Right atrium auricular region (tissue), 2 donors: ENCODE measurements around the gene AMIGO2. TPM values are rescaled to one million over a fixed set of nuclear protein-coding genes. Genes with fewer than 3 reads are reported as not detected.

ENCODE experiments used
- DNase-seq: peaks from one replicate; pipeline ENCODE4 v3.0.0-alpha.2; 2019; ENCODE audit warnings: low spot score
- H3K27ac ChIP-seq, 2 donors: fragments of 200-600 bp; sonication (generic); 1 replicate in 1 of 2; 2 replicates in 1 of 2; pipeline ENCODE4 v1.5.1; 2016 to 2019
- H3K27me3 ChIP-seq, 2 donors: fragments of 200-600 bp; sonication (generic); one replicate each; pipeline versions ENCODE4 v1.5.1 to v1.6.0; 2017 to 2019
- H3K36me3 ChIP-seq: fragments of 200-600 bp; sonication (generic); one replicate; pipeline ENCODE4 v1.5.1; 2016
- H3K4me1 ChIP-seq, 2 donors: fragments of 200-600 bp; sonication (generic); one replicate each; pipeline versions ENCODE4 v1.5.1 to v1.6.0; 2017 to 2019
- H3K4me3 ChIP-seq, 2 donors: fragments of 200-600 bp; sonication (generic); 1 replicate in 1 of 2; 2 replicates in 1 of 2; pipeline ENCODE4 v1.5.1; 2017 to 2019; ENCODE audit warnings: mild to moderate bottlenecking in 1 of 2, moderate library complexity in 1 of 2
- H3K9me3 ChIP-seq, 2 donors: fragments of 200-600 bp; sonication (generic); one replicate each; pipeline ENCODE4 v1.5.1; 2019
- CTCF ChIP-seq, 2 donors: fragments of 200-600 bp; sonication (generic); IDR thresholded peaks; one replicate each; pipeline ENCODE4 v1.5.1; 2019; ENCODE audit warnings: antibody characterized with exemption in 2 of 2
- total RNA-seq, 2 donors: library from RNA; depleted of rRNA; stranded (reverse); fragments of >200 nt; gene quantifications; one replicate each; pipeline ENCODE4 v1.1.0, GENCODE V29; 2016

AMIGO2 gene
- total RNA-seq, 2 donors from 2014 or later: 2.3 to 5.8 TPM

GRCh38 chr12:47102845-47103651 lies 23.3 kb upstream of the AMIGO2 start:
- no peak for DNase-seq
- no peak for TF ChIP-seq CTCF (IDR thresholded peaks at IDR 0.05)
- H3K27ac ChIP-seq: peak overlapping the region in 1 of 2 donors; percentile 9

GRCh38 chr12:47102406-47102805 lies 22.6 kb upstream of the AMIGO2 start:
- no peak overlapping the region for H3K4me3 ChIP-seq
- no peaks in the 10 kb centered on the region for H3K27me3 ChIP-seq
- no peaks in the 10 kb centered on the region for H3K9me3 ChIP-seq
- H3K36me3 ChIP-seq: no peaks in the 10 kb centered on the region
- H3K27ac ChIP-seq: peak overlapping the region in 1 of 2 donors; percentile 9
- DNase-seq: no peak
- no peak for TF ChIP-seq CTCF (IDR thresholded peaks at IDR 0.05)
- no peaks in the 10 kb centered on the region for H3K4me1 ChIP-seq

More at GRCh38 chr12:47102845-47103651, 23.3 kb upstream of the AMIGO2 start:
- H3K4me3 ChIP-seq: no peak overlapping the region
- no peaks in the 10 kb centered on the region for H3K9me3 ChIP-seq
- H3K36me3 ChIP-seq: no peaks in the 10 kb centered on the region
- no peaks in the 10 kb centered on the region for H3K4me1 ChIP-seq
- H3K27me3 ChIP-seq: no peaks in the 10 kb centered on the region

- H3K27ac ChIP-seq: no peak overlapping the region
- no peak for DNase-seq
- no peak overlapping the region for H3K4me3 ChIP-seq
- H3K27me3 ChIP-seq: no peaks in the 10 kb centered on the region
- H3K4me1 ChIP-seq: no peaks in the 10 kb centered on the region
- H3K36me3 ChIP-seq: no peaks in the 10 kb centered on the region
- no peak for TF ChIP-seq CTCF (IDR thresholded peaks at IDR 0.05)
- H3K9me3 ChIP-seq: no peaks in the 10 kb centered on the region
Measured at GRCh38 chr12:47100160-47100559, 20.4 kb upstream of the AMIGO2 start.

GRCh38 chr12:47099610-47100009 lies 19.9 kb upstream of the AMIGO2 start:
- Histone ChIP-seq H3K9me3 (no peaks in the 10 kb centered on the region), H3K36me3 (no peaks in the 10 kb centered on the region), H3K27me3 (no peaks in the 10 kb centered on the region), H3K4me1 (no peaks in the 10 kb centered on the region), H3K4me3 (no peak overlapping the region), H3K27ac (no peak overlapping the region)
- TF ChIP-seq CTCF (IDR thresholded peaks at IDR 0.05): no peak
- DNase-seq: no peak

- no peaks in the 10 kb centered on the region for H3K36me3 ChIP-seq
- TF ChIP-seq CTCF (IDR thresholded peaks at IDR 0.05): no peak
- no peaks in the 10 kb centered on the region for H3K4me1 ChIP-seq
- H3K9me3 ChIP-seq: no peaks in the 10 kb centered on the region
- no peak overlapping the region for H3K27ac ChIP-seq
- H3K4me3 ChIP-seq: no peak overlapping the region
- no peak for DNase-seq
- H3K27me3 ChIP-seq: no peaks in the 10 kb centered on the region
Measured at GRCh38 chr12:47098099-47098498, 18.3 kb upstream of the AMIGO2 start.
